ENCODE measurements around the gene NANS. TPM values are rescaled to one million over a fixed set of nuclear protein-coding genes. Genes with fewer than 3 reads are reported as not detected.
"Not testable (repeated sequence)": the region's sequence is repeated elsewhere in the genome, so short reads cannot be mapped to it uniquely, and the experiment has no call there.

The NANS gene
- polyA plus RNA-seq, 1 donor from 2014 or later: 26.9 TPM

- no peak overlapping the region for H3K27ac Mint-ChIP-seq
- peaks cover 8 to 25% (median 11%) of the 10 kb centered on the region in 3 donors for H3K4me1 Mint-ChIP-seq
- no peaks in the 10 kb centered on the region for H3K36me3 Mint-ChIP-seq
- no peak overlapping the region for H3K4me3 Mint-ChIP-seq
- no peaks in the 10 kb centered on the region for H3K9me3 Mint-ChIP-seq
- H3K27me3 Mint-ChIP-seq: no peaks in the 10 kb centered on the region
Measured at GRCh38 chr9:98050351-98050750, 6.2 kb upstream of the NANS start.

- peak overlapping the region in 2 of 4 donors; percentile 38 to 71 for H3K4me3 Mint-ChIP-seq
- H3K4me1 Mint-ChIP-seq: peaks cover 13 to 23% (median 17%) of the 10 kb centered on the region in 3 donors
- H3K9me3 Mint-ChIP-seq: no peaks in the 10 kb centered on the region
- no peaks in the 10 kb centered on the region for H3K27me3 Mint-ChIP-seq
- H3K27ac Mint-ChIP-seq: peak overlapping the region in 1 of 3 donors; percentile 67
- no peaks in the 10 kb centered on the region for H3K36me3 Mint-ChIP-seq
Measured at GRCh38 chr9:98054376-98054951, 2.1 kb upstream of the NANS start.

DNA sequence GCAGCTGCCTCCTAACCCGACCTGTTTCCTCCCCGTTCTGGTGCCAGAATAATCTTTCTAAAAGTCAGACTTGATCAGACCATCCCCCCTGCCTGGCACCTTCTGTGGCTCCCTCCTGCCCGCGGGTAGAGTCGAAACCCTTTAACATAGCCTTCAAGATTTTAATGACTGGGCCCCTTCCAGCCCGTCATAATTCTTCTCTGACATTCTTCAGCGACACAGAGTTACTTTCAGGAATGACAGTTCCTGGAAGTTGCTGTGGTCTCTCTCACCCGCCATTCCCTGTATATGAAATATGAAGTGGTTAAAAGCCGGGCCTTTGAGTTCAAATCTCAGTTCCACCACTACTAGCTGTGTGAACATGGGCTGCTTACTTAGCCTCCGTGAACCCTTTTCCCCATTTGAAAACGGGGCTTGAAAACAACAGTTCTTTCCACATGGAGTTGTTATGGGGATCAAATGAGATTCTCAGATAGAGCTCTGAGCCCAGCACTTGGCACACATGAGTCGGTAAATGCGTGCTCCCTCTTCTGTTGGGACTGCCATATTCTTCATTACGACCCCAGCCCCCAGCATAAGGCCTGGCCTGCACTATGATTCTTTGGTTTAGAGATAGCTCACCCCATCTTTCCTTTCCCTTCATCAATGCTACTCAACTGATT is 737 bp downstream of the NANS start:
- Mint-ChIP-seq H3K27ac (peak overlapping the region; percentile 92 to 94 (median 93)), H3K4me3 (peak overlapping the region; percentile 98 to 99 (median 98)), H3K36me3 (no peaks in the 10 kb centered on the region), H3K27me3 (no peaks in the 10 kb centered on the region), H3K4me1 (peaks cover 6 to 22% (median 12%) of the 10 kb centered on the region in 3 donors), H3K9me3 (no peaks in the 10 kb centered on the region)

DNA sequence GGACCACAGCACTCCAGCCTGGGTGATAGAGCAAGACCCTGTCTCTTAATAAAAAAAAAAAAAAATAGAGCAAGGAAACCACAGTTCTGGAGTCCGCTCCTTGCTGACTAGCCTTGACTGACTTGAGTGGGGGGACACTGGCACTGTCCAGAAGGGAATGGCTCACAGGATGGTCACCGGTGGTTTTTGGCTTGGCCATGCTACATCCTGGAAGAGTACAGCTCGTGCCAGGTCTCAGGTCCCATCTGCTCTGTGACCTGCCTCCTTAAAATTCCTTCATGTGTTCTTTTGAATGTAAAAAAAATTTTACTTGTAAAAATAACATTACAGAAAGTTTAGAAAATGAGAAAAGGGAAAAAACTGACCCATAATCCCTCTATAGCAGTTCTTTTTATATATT is 5.6 kb downstream of the NANS start:
- Mint-ChIP-seq H3K4me3 (no peak overlapping the region), H3K36me3 (peaks cover 4% of the 10 kb centered on the region), H3K27me3 (no peaks in the 10 kb centered on the region), H3K4me1 (peaks cover 9 to 18% (median 11%) of the 10 kb centered on the region in 3 donors), H3K9me3 (no peaks in the 10 kb centered on the region), H3K27ac (no peak overlapping the region)

DNA sequence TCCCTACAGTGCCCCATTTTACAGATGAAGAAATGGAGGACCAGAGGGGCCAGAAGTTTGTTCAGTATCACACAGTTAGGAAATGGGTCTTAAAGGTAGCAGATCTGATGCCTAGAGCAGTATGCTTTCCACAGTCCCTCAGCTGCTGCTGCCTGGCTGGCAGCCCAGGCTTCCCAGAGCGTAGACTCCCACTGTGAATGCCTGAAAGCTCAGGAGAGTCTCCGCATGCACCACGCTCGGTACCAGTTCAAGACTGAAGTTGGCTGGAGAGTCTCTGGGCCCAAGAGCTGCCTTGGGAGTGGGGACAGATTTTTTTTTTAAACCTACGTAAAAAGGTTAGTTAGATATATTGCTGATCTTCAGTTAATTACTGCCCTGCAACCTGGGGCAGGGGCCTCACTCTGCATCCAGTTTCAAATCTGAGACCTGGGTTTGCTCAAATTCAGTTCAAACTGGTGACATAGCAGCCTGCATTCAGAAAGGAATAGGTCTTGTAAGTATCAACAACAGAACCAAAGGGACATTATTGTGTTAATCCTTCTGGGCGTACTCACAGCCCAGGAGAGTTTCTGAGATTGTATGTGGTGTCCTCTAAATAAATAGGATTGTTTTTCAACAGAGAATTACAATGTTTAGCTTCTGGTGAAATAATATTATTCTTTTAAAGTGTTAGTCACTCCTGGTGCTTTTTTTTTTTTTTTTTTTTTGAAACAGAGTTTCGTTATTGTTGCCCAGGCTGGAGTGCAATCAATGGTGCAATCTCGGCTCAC is 8.3 kb downstream of the NANS start:
- H3K4me3 Mint-ChIP-seq: no peak overlapping the region
- H3K27me3 Mint-ChIP-seq: no peaks in the 10 kb centered on the region
- no peaks in the 10 kb centered on the region for H3K9me3 Mint-ChIP-seq
- H3K27ac Mint-ChIP-seq: peak overlapping the region in 1 of 3 donors; percentile 76
- H3K4me1 Mint-ChIP-seq: peaks cover 5 to 10% (median 7%) of the 10 kb centered on the region in 3 donors
- peaks cover 4% of the 10 kb centered on the region for H3K36me3 Mint-ChIP-seq

GRCh38 chr9:98066235-98066634 is 9.7 kb downstream of the NANS start:
- Mint-ChIP-seq H3K27me3 (no peaks in the 10 kb centered on the region), H3K27ac (no peak overlapping the region), H3K9me3 (no peaks in the 10 kb centered on the region)

GRCh38 chr9:98067184-98067583 is 10.7 kb downstream of the NANS start:
- Mint-ChIP-seq H3K4me1 (peaks cover 5 to 10% (median 5%) of the 10 kb centered on the region in 3 donors), H3K9me3 (no peaks in the 10 kb centered on the region), H3K27me3 (no peaks in the 10 kb centered on the region), H3K36me3 (peaks cover 4% of the 10 kb centered on the region), H3K27ac (no peak overlapping the region), H3K4me3 (no peak overlapping the region)

More at GRCh38 chr9:98066235-98066634, 9.7 kb downstream of the NANS start:
- H3K36me3 Mint-ChIP-seq: peaks cover 4% of the 10 kb centered on the region
- peaks cover 5 to 10% (median 5%) of the 10 kb centered on the region in 3 donors for H3K4me1 Mint-ChIP-seq
- no peak overlapping the region for H3K4me3 Mint-ChIP-seq

DNA sequence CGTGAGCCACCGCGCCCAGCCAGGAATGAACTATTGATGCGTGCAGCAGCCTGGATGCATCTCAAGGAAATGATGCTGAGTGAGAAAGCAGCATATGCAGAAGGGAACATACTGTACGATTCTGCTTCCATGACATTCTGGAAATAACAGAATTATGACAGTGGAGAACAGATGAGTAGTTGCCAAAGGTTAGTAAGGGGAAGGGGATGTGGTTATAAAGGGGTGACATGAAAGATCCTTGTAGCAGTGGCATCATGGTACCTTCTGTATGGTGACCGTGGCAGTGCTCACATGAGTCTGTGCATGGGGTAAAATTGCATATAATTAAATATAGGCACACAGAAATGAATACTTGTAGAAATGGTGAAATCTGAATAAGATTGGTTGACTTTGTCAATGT is 13.0 kb downstream of the NANS start:
- no peak overlapping the region for H3K4me3 Mint-ChIP-seq
- H3K27me3 Mint-ChIP-seq: no peaks in the 10 kb centered on the region
- no peak overlapping the region for H3K27ac Mint-ChIP-seq
- peaks cover 4% of the 10 kb centered on the region for H3K36me3 Mint-ChIP-seq
- peaks cover 6 to 13% (median 9%) of the 10 kb centered on the region in 3 donors for H3K4me1 Mint-ChIP-seq
- H3K9me3 Mint-ChIP-seq: no peaks in the 10 kb centered on the region

- Mint-ChIP-seq H3K4me1 (peaks cover 6 to 18% (median 14%) of the 10 kb centered on the region in 3 donors), H3K4me3 (no peak overlapping the region), H3K27me3 (no peaks in the 10 kb centered on the region), H3K9me3 (no peaks in the 10 kb centered on the region), H3K27ac (no peak overlapping the region), H3K36me3 (peaks cover 4% of the 10 kb centered on the region)
Measured at GRCh38 chr9:98070704-98071103, 14.2 kb downstream of the NANS start.

DNA sequence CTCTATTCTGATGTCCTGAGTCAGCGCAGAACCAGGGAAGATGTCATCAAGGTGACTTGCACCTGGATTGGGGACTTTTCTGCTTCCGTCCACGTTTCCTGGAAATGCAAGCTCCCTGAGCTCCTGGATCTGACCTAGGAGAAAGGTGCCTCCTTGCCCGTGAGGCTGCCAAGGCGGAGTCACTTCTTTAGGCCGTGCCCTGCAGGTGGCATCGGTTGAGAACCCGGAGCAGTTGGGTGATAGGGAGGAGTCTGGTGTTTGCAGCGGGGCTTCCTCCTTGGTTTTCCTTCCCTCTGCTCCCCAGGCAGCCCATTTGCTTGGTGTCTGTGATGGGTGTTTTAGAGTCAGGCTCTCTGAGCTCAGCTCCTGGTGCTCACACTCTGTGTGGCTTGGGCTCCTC is 15.2 kb downstream of the NANS start:
- Mint-ChIP-seq H3K36me3 (no peaks in the 10 kb centered on the region), H3K9me3 (no peaks in the 10 kb centered on the region), H3K4me1 (peaks cover 5 to 13% (median 12%) of the 10 kb centered on the region in 3 donors), H3K27me3 (no peaks in the 10 kb centered on the region), H3K4me3 (no peak overlapping the region), H3K27ac (peak overlapping the region in 1 of 3 donors; percentile 23)

GRCh38 chr9:98074115-98074990 is 17.8 kb downstream of the NANS start:
- H3K27me3 Mint-ChIP-seq: no peaks in the 10 kb centered on the region
- peak overlapping the region; percentile 52 to 70 (median 63) for H3K27ac Mint-ChIP-seq
- H3K36me3 Mint-ChIP-seq: peaks cover 5% of the 10 kb centered on the region
- peak overlapping the region in 2 of 4 donors; percentile 76 to 77 for H3K4me3 Mint-ChIP-seq
- peaks cover 5 to 12% (median 9%) of the 10 kb centered on the region in 3 donors for H3K4me1 Mint-ChIP-seq
- no peaks in the 10 kb centered on the region for H3K9me3 Mint-ChIP-seq

DNA sequence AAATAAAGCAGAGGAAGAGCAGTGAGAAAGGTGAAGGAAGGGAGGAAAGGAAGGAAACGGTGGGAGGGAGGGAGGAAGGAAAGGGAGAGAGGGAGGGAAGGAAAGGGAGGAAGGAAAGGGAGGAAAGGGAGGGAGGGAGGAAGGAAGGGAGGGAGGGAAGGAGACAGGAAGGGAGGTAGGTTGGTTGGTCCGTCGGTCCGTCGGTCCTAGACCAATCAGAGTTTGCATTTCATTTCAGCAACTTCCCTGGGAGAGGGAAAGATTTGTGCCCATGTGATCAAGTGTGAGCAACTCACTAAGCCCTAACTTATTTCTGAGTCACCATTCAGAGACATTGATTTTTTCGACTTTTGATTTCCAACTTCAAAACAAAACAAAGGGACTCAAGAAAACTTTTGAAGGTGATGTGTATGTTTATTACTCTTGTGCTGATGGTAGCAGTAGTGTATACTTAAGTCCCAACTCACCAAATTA is 18.8 kb downstream of the NANS start:
- Mint-ChIP-seq H3K27ac (peak overlapping the region in 2 of 3 donors; percentile 59 to 70), H3K36me3 (peaks cover 5% of the 10 kb centered on the region), H3K4me3 (no peak overlapping the region), H3K27me3 (no peaks in the 10 kb centered on the region), H3K4me1 (peaks cover 5 to 12% (median 9%) of the 10 kb centered on the region in 3 donors), H3K9me3 (no peaks in the 10 kb centered on the region)

DNA sequence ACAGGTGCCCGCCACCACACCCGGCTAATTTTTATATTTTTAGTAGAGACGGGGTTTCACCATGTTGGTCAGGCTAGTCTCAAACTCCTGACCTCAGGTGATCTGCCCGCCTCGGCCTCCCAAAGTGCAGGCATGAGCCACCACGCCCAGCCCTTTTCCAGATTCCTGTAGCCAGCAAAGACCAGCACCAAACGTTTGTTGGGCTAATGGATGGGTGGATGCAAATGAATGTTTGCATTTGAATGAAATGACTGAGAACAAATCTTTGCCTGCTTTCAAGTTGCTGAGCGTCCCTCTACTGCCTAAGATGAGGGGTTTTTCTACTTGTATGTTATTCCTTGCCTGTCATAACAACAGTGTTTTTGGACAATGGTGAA is 20.0 kb downstream of the NANS start:
- H3K9me3 Mint-ChIP-seq, H3K36me3 Mint-ChIP-seq, H3K4me3 Mint-ChIP-seq, H3K27me3 Mint-ChIP-seq: not testable (repeated sequence)
- peak overlapping the region in 2 of 3 donors; percentile 19 to 59 for H3K27ac Mint-ChIP-seq
- peaks cover 5 to 12% (median 9%) of the 10 kb centered on the region in 3 donors for H3K4me1 Mint-ChIP-seq

DNA sequence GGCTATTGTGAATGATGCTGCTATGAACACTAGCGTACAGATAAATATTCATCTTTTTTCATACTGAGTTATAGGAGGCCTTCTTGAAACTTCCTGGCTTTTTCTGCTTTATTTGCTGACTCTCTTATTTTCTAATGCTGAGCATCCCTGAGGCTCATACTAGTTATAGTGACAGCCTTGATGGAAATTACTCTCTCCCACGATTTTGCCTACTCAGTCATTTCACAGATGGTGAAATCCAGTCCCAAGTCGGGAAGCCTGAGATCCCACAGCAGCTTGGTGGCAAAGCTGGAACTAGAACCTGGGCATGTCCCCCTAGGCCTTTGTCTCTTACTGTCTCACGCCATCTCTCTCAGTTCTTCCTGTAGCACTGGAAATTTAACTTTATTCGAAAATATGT is 22.4 kb downstream of the NANS start:
- Mint-ChIP-seq H3K4me1 (peaks cover 5 to 12% (median 11%) of the 10 kb centered on the region in 3 donors), H3K36me3 (peaks cover 5% of the 10 kb centered on the region), H3K9me3 (no peaks in the 10 kb centered on the region), H3K27me3 (no peaks in the 10 kb centered on the region), H3K4me3 (no peak overlapping the region), H3K27ac (no peak overlapping the region)
